IPS-18c (cell line): Measurements from ENCODE around the gene GPC3.

ENCODE experiments used
- H3K4me3 ChIP-seq: 2 replicates; pipeline ENCODE4 v1.7.0; 2013; ENCODE audit warnings: low read depth, mild to moderate bottlenecking, low read length, moderate library complexity; ENCODE audit not compliant: insufficient read depth
- H3K9me3 ChIP-seq: one replicate; pipeline ENCODE4 v1.6.1; 2013; ENCODE audit warnings: mild to moderate bottlenecking, low read length, moderate library complexity; ENCODE audit not compliant: control insufficient read depth, insufficient read depth

Gene GPC3

GRCh38 chrX:133981924-133982323, 3.5 kb downstream of the GPC3 start:
- H3K9me3 ChIP-seq = peaks cover 7% of the 10 kb centered on the region
- H3K4me3 ChIP-seq = no peak overlapping the region

GRCh38 chrX:133980832-133981588, 4.4 kb downstream of the GPC3 start:
- Histone ChIP-seq H3K9me3 (peaks cover 7% of the 10 kb centered on the region), H3K4me3 (no peak overlapping the region)

- H3K4me3 ChIP-seq = no peak overlapping the region
- H3K9me3 ChIP-seq = peaks cover 8% of the 10 kb centered on the region
Observed at GRCh38 chrX:133980406-133980805, 5.0 kb downstream of the GPC3 start.

GRCh38 chrX:133979641-133980230, 5.7 kb downstream of the GPC3 start:
- H3K9me3 ChIP-seq = peaks cover 9% of the 10 kb centered on the region
- no peak overlapping the region for H3K4me3 ChIP-seq

- Histone ChIP-seq H3K4me3 (no peak overlapping the region), H3K9me3 (peaks cover 4% of the 10 kb centered on the region)
Observed at GRCh38 chrX:133973704-133974103, 11.7 kb downstream of the GPC3 start.

GRCh38 chrX:133972916-133973315, 12.5 kb downstream of the GPC3 start:
- Histone ChIP-seq H3K4me3 (no peak overlapping the region), H3K9me3 (peaks cover 4% of the 10 kb centered on the region)

GRCh38 chrX:133971586-133971985, 13.8 kb downstream of the GPC3 start:
- H3K4me3 ChIP-seq = no peak overlapping the region
- peaks cover 4% of the 10 kb centered on the region for H3K9me3 ChIP-seq

GRCh38 chrX:133970076-133970475, 15.3 kb downstream of the GPC3 start:
- Histone ChIP-seq H3K9me3 (no peaks in the 10 kb centered on the region), H3K4me3 (no peak overlapping the region)

GRCh38 chrX:133969191-133969590, 16.2 kb downstream of the GPC3 start:
- Histone ChIP-seq H3K4me3 (no peak overlapping the region), H3K9me3 (no peaks in the 10 kb centered on the region)

GRCh38 chrX:133968109-133968508, 17.3 kb downstream of the GPC3 start:
- Histone ChIP-seq H3K9me3 (no peaks in the 10 kb centered on the region), H3K4me3 (no peak overlapping the region)

- Histone ChIP-seq H3K9me3 (no peaks in the 10 kb centered on the region), H3K4me3 (no peak overlapping the region)
Observed at GRCh38 chrX:133966199-133966598, 19.2 kb downstream of the GPC3 start.

- no peaks in the 10 kb centered on the region for H3K9me3 ChIP-seq
Observed at GRCh38 chrX:133965321-133965720, 20.1 kb downstream of the GPC3 start.

GRCh38 chrX:133961046-133961445, 24.3 kb downstream of the GPC3 start:
- Histone ChIP-seq H3K4me3 (no peak overlapping the region), H3K9me3 (peaks cover 4% of the 10 kb centered on the region)

More at GRCh38 chrX:133965321-133965720, 20.1 kb downstream of the GPC3 start:
- H3K4me3 ChIP-seq = no peak overlapping the region

- no peak overlapping the region for H3K4me3 ChIP-seq
Observed at GRCh38 chrX:133959972-133960371, 25.4 kb downstream of the GPC3 start.

GRCh38 chrX:133958997-133959688, 26.3 kb downstream of the GPC3 start:
- Histone ChIP-seq H3K4me3 (no peak overlapping the region), H3K9me3 (peaks cover 4% of the 10 kb centered on the region)

More at GRCh38 chrX:133959972-133960371, 25.4 kb downstream of the GPC3 start:
- peaks cover 4% of the 10 kb centered on the region for H3K9me3 ChIP-seq

- H3K4me3 ChIP-seq = no peak overlapping the region
Observed at GRCh38 chrX:133956570-133957340, 28.6 kb downstream of the GPC3 start.

GRCh38 chrX:133953785-133954355, 31.5 kb downstream of the GPC3 start:
- H3K4me3 ChIP-seq = no peak overlapping the region
- peaks cover 4% of the 10 kb centered on the region for H3K9me3 ChIP-seq

More at GRCh38 chrX:133956570-133957340, 28.6 kb downstream of the GPC3 start:
- peaks cover 4% of the 10 kb centered on the region for H3K9me3 ChIP-seq
